HG02588 (cell line): ENCODE data around the gene FHL5.
"Not testable (repeated sequence)": the region's sequence is repeated elsewhere in the genome, so short reads cannot be mapped to it uniquely, and the experiment has no call there.

ENCODE experiments used
- ATAC-seq: cut with Tn5 transposase; IDR thresholded peaks from one replicate; pipeline ENCODE4 v1.9.1; 2021; ENCODE audit warnings: mild to moderate bottlenecking, moderate library complexity; ENCODE audit not compliant: unreplicated experiment

The FHL5 gene

DNA sequence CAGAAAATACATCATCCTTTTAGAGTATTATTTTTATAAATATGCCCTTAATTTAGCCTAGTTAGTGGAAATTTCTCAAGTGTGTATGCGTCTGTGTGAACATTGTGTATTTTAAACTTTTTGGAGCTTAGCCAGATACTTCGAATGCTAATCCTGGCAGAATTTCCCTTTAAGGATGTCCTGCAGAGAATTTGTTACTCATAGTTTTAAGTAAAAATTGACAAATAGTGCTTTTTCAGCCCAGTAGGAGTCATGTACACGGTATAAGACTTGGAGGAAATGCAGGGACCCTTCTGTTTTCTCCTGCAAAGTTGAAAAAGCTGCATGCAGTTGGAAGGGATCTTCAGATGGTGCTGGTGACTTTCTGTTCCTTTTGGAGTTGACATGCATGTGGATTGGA is at the start of gene FHL5:
FHL5 (plus strand) TSS at position 243 of the 400 bp plus-strand sequence. CDS start 40,486 bp downstream, outside the sequence.
- no peak for ATAC-seq

GRCh38 chr6:96520171-96521115 is 42.5 kb upstream of the FHL5 start:
- no peak for ATAC-seq

DNA sequence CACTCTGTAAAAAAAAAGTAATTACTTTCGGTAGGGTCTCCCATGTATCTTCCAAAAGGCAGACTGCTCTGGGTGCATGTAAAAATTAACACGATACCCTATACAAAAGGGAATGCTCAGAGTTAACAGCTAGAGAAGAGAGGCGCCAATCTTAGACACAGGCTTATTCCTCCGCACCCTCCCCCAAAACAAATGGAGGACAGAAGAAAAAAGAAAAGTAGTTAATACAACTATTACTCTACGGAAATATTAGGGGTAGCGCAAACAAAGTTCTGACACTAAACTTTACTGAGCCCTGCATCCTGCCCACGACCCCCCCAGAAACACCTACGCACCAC is 41.7 kb upstream of the FHL5 start:
- ATAC-seq = peak; percentile 20

- peak; percentile 96 for ATAC-seq
Observed at GRCh38 chr6:96521644-96522464, 41.1 kb upstream of the FHL5 start, which contains the start of gene UFL1. TSS of gene UFL1 (plus strand) at chr6:96521806. CDS start at chr6:96521874, 68 bp downstream.

- ATAC-seq = peak; percentile 25
Observed at GRCh38 chr6:96522465-96523009, 40.4 kb upstream of the FHL5 start.

DNA sequence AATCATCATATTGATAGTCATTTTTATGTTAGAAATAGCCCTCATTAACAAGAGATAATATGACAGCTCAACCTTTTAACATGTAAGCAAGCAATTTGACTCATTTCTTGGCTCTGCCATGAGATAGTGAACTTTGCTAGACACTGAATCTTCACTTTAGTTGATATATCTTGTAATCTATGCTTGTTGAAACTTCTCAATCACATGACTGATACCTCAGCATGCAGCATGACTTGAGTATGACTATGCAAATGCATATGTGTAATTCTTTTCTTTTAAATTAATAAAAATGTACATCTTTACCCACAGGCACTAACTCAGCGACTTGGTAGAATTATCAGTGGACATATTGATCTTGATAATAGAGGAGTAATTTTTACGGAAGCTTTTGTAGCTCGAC is 34.7 kb upstream of the FHL5 start:
- ATAC-seq = no peak

DNA sequence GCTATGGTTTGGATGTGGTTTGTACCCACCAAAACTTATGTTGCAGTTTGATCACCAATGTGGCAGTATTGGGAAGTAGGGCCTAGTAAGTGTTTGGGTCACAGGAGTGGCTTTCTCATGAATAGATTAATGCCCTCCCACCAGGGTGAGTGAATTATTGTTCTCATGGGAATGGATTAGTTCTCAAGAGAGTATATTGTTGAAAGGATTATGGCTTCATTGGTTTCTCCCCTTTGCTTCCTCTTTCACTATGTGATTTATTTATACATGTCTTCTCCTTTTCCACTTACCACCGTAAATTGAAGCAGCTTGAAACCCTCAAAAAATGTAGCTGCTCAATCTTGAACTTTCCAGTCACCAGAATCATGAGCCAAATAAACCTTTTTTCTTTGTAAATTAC is 30.5 kb upstream of the FHL5 start:
- no peak for ATAC-seq

DNA sequence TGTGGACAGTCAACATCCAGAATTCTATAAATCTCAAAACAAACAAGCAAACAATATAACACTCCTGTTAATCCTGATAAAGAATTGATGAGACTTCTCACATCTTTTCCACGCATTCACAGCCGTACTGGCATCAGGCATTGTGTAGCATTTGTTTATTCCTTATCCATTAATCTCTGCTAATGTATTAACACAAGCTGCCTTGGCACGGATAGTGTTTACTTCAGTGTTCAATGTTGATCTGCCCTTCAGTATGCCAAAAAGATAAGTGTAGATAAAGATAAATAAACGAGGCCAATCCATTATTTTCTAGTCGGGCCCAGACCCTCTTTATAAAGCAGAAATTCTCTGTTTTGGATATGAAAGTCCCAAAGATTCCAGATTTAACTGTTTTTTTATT is 25.2 kb upstream of the FHL5 start:
- no peak for ATAC-seq

GRCh38 chr6:96542702-96543101 is 20.2 kb upstream of the FHL5 start:
- ATAC-seq = no peak

- ATAC-seq = no peak
Observed at GRCh38 chr6:96545882-96546281, 17.0 kb upstream of the FHL5 start.

GRCh38 chr6:96547654-96548053 is 15.3 kb upstream of the FHL5 start:
- ATAC-seq = no peak

GRCh38 chr6:96554558-96554957 is 8.4 kb upstream of the FHL5 start:
- no peak for ATAC-seq

- not testable (repeated sequence) for ATAC-seq
Observed at GRCh38 chr6:96559740-96560139, 3.2 kb upstream of the FHL5 start.

DNA sequence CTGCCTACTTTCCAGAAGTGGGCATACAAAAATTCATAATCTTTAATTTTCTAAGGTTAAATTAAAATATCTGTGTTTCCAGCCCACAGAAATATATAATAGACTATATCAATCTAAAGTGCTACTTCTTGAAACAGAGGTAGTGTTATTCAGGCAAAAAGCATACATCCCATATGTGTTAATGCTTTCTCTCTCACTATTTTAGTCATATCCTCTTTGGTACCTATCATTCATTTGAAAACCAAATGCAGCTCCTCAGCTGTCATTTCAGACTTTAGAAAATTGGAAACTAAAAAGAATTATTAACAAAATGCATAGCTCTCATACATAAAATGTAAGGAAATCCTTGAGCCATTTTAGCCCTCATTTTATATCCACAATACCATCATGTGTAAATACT is 925 bp downstream of the FHL5 start:
- no peak for ATAC-seq

DNA sequence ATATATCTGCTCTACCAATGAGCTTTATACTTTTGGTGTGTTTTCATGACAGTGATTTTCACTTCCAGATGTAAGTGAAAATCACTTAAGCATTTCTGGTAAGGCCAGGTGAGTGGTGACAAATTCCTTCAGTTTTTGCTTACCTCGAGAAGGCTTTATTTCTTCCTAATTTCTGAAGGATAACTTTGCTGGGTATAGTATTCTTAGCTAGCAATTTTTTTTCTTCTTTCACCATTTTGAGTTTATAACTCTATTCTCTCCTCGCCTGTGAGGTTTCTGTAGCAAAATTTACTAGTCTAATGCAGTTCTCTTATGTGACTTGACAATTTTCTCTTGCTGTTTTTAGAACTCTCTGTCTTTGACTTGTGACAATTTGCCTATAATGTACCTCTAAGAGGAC is 7.1 kb downstream of the FHL5 start:
- no peak for ATAC-seq

DNA sequence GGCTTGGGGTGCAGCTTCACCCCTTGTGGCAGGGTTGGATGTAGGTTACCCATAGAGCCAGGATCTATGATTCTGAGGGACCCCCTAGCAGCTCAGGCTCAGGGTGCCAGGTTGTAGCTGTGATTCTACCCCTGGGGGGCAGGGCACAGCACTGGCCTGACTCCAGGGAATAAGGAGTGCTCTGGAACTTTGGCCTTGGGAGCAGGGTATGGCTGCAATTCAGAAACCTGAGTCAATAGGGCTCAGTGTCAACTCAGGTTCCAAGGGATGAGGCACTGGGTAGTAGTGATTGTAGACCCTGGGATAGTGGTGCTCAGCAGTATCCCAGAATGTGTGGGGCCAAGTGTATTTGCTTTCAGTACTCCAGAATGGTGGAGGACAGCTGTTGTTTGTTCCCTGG is 8.6 kb downstream of the FHL5 start:
- ATAC-seq = no peak

GRCh38 chr6:96575359-96575758 is 12.4 kb downstream of the FHL5 start:
- ATAC-seq = no peak

DNA sequence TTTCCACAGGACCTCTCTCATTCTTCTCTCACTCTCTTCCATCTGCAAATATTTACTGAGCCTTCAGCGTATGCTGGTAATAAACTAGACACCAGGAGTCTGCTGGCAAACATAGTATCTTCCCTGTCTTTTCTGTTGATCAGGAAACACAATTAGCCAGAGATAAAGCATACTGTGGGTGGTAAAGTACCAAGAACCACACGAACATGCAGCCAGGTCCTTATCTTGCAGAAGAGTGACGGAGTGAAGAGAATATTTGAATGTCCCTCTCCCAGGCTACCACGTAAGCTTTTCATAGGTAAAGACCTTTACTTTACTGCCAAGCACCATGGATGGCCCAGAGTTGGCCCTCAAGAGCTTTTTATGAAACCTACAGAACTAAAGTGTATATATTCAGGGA is 13.3 kb downstream of the FHL5 start:
- ATAC-seq = no peak

DNA sequence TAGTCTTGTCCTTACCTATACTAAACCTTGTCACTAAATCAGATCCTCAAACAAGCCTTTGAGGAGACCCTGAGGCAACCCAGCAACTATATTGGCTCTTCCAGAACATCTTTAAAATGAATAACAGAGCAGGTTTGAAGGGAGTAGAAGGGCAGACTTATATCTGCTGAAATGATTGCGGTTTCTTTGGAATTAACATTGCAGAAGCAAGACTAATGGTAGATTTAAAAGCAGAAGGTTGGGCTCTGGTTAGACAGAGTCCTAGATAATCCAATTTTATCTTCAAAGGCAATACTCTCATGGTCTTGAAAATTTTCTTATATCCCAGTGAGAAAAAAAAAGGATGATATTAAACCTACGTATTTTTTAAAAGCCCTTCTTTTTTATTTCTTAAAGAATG is 19.1 kb downstream of the FHL5 start:
- ATAC-seq = no peak

- no peak for ATAC-seq
Observed at GRCh38 chr6:96582436-96582835, 19.5 kb downstream of the FHL5 start.

GRCh38 chr6:96604420-96604819 is 41.5 kb downstream of the FHL5 start:
- ATAC-seq = no peak

DNA sequence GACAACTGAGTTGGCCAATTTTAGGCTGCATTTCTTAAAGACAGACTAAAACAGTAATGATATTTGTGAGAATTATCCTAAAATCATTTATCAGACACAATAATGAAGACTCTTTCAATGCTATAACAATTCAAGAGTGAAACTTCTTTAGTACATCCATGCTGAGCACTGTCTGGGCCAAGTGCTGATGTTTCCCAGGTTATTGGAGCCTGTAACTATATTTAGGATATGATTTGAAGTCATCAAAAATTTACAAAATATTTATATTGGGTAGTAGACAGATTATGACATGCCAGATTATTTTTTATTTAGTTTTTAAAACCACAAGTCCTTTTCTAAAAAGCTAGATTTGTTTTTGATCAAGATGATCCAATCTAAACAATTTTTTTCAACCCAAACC is 45.1 kb downstream of the FHL5 start:
- ATAC-seq = no peak
